Tibial nerve (tissue), 4 donors: ENCODE results near the gene NLRP13. TPM values are rescaled to one million over a fixed set of nuclear protein-coding genes. Genes with fewer than 3 reads are reported as not detected.
"Not testable (repeated sequence)": the region's sequence is repeated elsewhere in the genome, so short reads cannot be mapped to it uniquely, and the experiment has no call there.

Experiments
- DNase-seq, 2 donors: peaks; one replicate each; pipeline ENCODE4 v3.0.0-alpha.2; 2019; ENCODE audit warnings: low spot score in 2 of 2
- H3K27ac ChIP-seq, 4 donors: fragments of 200-600 bp; sonication (generic) in 3 of 4; one replicate each; pipeline ENCODE4 v1.5.1; 2017 to 2019; ENCODE audit warnings: mild to moderate bottlenecking in 1 of 4
- H3K27me3 ChIP-seq, 2 donors: fragments of 200-600 bp; sonication (generic) in 1 of 2; one replicate each; pipeline versions ENCODE4 v1.5.1 to v1.6.0; 2017 to 2019
- H3K36me3 ChIP-seq, 3 donors: fragments of 200-600 bp; sonication (generic); one replicate each; pipeline ENCODE4 v1.5.1; 2018 to 2019
- H3K4me1 ChIP-seq, 4 donors: fragments of 200-600 bp; sonication (generic) in 3 of 4; one replicate each; pipeline ENCODE4 v1.5.1; 2017 to 2019
- H3K4me3 ChIP-seq, 4 donors: fragments of 200-600 bp; sonication (generic) in 3 of 4; one replicate each; pipeline ENCODE4 v1.5.1; 2017 to 2019; ENCODE audit warnings: mild to moderate bottlenecking in 1 of 4, moderate library complexity in 1 of 4
- H3K9me3 ChIP-seq, 4 donors: fragments of 200-600 bp; sonication (generic) in 3 of 4; one replicate each; pipeline ENCODE4 v1.5.1; 2017 to 2019
- EP300 ChIP-seq, 2 donors: sonication (generic); formaldehyde crosslinking; IDR thresholded peaks; one replicate each; pipeline ENCODE4 v1.6.1; 2017; ENCODE audit warnings: antibody characterized with exemption in 2 of 2, mild to moderate bottlenecking in 1 of 2
- POLR2A ChIP-seq, 2 donors: fragments of 450-650 bp; IDR thresholded peaks; one replicate each; pipeline ENCODE4 v1.6.1; 2017; ENCODE audit warnings: antibody characterized with exemption in 2 of 2, mild to moderate bottlenecking in 2 of 2, moderate library complexity in 2 of 2
- WGBS, 2 donors: methylation state at CpG; one replicate each; pipeline ENCODE4 v1.1.5; 2018; 5-methylcytosine and 5-hydroxymethylcytosine counted together
- total RNA-seq, 4 donors: library from RNA; depleted of rRNA; stranded (reverse); fragments of >200 nt; gene quantifications; one replicate each; pipeline ENCODE4 v1.1.0, GENCODE V29; 2016
- TF ChIP-seq, protein P1 (sequence below), 5 experiments: fragments of 200-600 bp in 3 of 5; fragments of 450-650 bp in 2 of 5; sonication (generic) in 3 of 5; IDR thresholded peaks; one replicate each; pipeline ENCODE4 v1.5.1; 2016 to 2019; ENCODE audit warnings: antibody characterized with exemption in 5 of 5, mild to moderate bottlenecking in 3 of 5, moderate library complexity in 2 of 5

NLRP13 gene
- total RNA-seq, 4 donors from 2014 or later: not detected

DNA sequence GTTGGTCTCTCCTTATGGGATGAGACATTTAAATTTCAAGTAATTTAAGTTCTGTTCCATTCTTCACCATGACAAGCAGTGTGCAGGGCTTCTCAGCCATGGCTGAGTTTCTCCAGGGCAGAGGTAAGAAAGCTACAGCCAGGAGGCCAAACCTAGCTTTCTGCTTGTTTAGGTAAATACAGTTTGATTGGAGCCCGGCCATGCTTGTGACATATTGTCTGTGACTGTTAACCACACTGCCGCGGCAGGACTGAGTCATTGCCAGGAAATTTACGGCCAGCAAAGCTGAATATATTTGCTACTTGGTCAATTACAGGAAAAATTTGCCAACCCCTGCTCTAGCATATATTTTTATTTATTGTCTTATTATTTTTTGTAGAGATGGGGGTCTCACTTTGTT is 26.2 kb upstream of the NLRP13 start:
- Histone ChIP-seq H3K4me3 (no peak overlapping the region), H3K36me3 (no peaks in the 10 kb centered on the region), H3K9me3 (peaks cover 0 to 13% (median 0%) of the 10 kb centered on the region in 4 donors), H3K27me3 (no peaks in the 10 kb centered on the region), H3K27ac (no peak overlapping the region), H3K4me1 (no peaks in the 10 kb centered on the region)
- TF ChIP-seq, protein P1, sequence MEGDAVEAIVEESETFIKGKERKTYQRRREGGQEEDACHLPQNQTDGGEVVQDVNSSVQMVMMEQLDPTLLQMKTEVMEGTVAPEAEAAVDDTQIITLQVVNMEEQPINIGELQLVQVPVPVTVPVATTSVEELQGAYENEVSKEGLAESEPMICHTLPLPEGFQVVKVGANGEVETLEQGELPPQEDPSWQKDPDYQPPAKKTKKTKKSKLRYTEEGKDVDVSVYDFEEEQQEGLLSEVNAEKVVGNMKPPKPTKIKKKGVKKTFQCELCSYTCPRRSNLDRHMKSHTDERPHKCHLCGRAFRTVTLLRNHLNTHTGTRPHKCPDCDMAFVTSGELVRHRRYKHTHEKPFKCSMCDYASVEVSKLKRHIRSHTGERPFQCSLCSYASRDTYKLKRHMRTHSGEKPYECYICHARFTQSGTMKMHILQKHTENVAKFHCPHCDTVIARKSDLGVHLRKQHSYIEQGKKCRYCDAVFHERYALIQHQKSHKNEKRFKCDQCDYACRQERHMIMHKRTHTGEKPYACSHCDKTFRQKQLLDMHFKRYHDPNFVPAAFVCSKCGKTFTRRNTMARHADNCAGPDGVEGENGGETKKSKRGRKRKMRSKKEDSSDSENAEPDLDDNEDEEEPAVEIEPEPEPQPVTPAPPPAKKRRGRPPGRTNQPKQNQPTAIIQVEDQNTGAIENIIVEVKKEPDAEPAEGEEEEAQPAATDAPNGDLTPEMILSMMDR (IDR thresholded peaks at IDR 0.05): no peak
- no peak for TF ChIP-seq EP300 (IDR thresholded peaks at IDR 0.05)
- TF ChIP-seq POLR2A (IDR thresholded peaks at IDR 0.05): no peak
- DNase-seq: no peak
- 72 to 92% methylated on average over 4 of the region's 4 CpGs for WGBS, 2 donors

DNA sequence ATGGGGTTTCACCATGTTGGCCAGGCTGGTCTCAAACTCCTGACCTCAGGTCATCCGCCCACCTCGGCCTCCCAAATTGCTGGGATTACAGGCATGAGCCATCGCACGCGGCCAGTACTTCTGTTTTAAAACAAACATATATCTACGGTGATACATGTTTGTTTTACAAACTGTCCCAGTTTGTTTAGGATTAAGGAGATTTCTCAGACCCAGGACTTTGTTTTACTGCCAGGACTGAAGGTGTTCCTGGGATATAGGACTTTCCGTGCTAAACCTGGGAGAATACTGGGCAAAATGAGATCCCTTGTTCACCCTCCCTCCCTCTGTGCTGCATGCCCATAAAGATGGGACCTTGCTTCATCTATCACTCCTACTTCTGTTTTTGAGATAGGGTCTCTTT is 24.3 kb upstream of the NLRP13 start:
- no peak for TF ChIP-seq EP300 (IDR thresholded peaks at IDR 0.05)
- TF ChIP-seq, protein P1 (IDR thresholded peaks at IDR 0.05): no peak
- TF ChIP-seq POLR2A (IDR thresholded peaks at IDR 0.05): no peak
- Histone ChIP-seq H3K4me3 (no peak overlapping the region), H3K9me3 (peaks cover 0 to 29% (median 0%) of the 10 kb centered on the region in 4 donors), H3K27me3 (no peaks in the 10 kb centered on the region), H3K27ac (no peak overlapping the region), H3K4me1 (no peaks in the 10 kb centered on the region), H3K36me3 (no peaks in the 10 kb centered on the region)
- WGBS, 2 donors: 91 to 94% methylated on average over 7 of the region's 7 CpGs
- DNase-seq: no peak

DNA sequence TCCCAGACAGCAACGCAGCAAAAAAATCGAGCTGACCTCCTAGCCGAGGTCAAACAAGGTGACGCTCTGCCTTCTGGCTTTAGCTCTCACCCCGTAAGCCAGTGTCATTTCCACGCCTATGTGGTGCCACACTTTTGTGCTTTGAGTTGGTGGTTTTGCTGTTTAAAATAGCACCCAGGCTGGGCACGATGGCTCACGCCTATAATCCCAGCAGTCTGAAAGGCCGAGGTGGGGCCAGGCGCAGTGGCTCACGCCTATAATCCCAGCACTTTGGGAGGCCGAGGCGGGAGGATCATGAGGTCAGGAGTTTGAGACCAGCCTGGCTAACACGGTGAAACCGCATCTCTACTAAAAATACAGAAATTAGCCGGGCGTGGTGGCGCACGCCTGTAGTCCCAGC is 18.4 kb upstream of the NLRP13 start:
- 92% methylated on average over 18 to 19 of the region's 19 CpGs for WGBS, 2 donors
- DNase-seq: not testable (repeated sequence)

DNA sequence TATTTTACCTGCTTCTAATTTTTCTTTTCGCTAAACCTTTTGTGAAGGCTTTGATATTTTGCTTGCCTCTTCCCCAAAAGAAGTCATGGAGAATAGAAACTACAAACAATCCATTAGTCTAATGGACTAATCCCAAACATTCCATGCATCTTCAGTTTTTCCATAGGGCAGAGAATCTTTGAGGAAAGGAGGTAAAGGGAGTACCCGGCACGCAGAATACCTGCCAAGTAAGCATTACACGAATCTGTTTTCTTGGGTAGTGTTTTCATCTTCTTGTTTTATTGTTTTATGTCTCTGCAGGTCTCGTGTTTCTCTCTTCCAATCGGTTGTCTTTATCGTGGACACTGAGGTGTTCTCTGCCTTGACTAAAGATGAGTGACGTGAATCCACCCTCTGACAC is 15.4 kb upstream of the NLRP13 start, which contains the start of gene NLRP8:
Gene NLRP8 (plus strand): TSS at position 301 of the 400 bp plus-strand sequence.
- Histone ChIP-seq H3K36me3 (no peaks in the 10 kb centered on the region), H3K4me3 (no peak within 1 kb of the TSS), H3K27ac (no peak within 1 kb of the TSS), H3K27me3 (no peaks in the 10 kb centered on the region), H3K4me1 (no peaks in the 10 kb centered on the region), H3K9me3 (peaks cover 0 to 61% (median 1%) of the 10 kb centered on the region in 4 donors)
- TF ChIP-seq POLR2A (IDR thresholded peaks at IDR 0.05) (no peak), EP300 (IDR thresholded peaks at IDR 0.05) (no peak)
- TF ChIP-seq, protein P1 (IDR thresholded peaks at IDR 0.05): no peak
- WGBS, 2 donors: 80 to 81% methylated on average over 8 of the region's 8 CpGs
- DNase-seq: no peak

More for the DNA sequence above, 18.4 kb upstream of the NLRP13 start:
- not testable (repeated sequence) for H3K4me3 ChIP-seq, H3K27me3 ChIP-seq, H3K27ac ChIP-seq, H3K36me3 ChIP-seq, H3K4me1 ChIP-seq
- H3K9me3 ChIP-seq: peaks cover 0 to 66% (median 1%) of the 10 kb centered on the region in 4 donors

DNA sequence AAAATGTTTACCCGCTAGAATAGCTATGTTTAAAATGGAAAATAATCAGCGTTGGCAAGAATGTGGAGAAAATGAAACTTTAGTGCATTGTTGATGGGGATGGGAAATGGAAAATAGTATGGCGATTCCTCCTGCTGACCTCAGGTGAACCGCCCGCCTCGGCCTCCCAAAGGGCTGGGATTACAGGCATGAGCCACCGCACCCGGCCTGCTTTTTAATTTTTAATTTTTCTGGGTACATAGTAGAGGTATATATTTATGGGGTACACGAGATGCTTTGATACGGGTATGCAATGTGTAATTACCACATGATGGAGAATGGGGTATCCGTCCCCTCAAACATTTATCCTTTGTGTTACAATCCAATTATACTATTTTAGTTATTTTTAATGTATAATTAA is 8.2 kb upstream of the NLRP13 start:
- no peak for DNase-seq
- 89 to 90% methylated on average over 11 of the region's 11 CpGs for WGBS, 2 donors
- no peaks in the 10 kb centered on the region for H3K27me3 ChIP-seq
- peaks cover 0 to 38% (median 0%) of the 10 kb centered on the region in 4 donors for H3K9me3 ChIP-seq
- H3K4me1 ChIP-seq: no peaks in the 10 kb centered on the region
- TF ChIP-seq, protein P1 (IDR thresholded peaks at IDR 0.05): no peak
- no peak for TF ChIP-seq EP300 (IDR thresholded peaks at IDR 0.05)
- no peak for TF ChIP-seq POLR2A (IDR thresholded peaks at IDR 0.05)
- no peak overlapping the region for H3K4me3 ChIP-seq
- H3K27ac ChIP-seq: no peak overlapping the region
- no peaks in the 10 kb centered on the region for H3K36me3 ChIP-seq

DNA sequence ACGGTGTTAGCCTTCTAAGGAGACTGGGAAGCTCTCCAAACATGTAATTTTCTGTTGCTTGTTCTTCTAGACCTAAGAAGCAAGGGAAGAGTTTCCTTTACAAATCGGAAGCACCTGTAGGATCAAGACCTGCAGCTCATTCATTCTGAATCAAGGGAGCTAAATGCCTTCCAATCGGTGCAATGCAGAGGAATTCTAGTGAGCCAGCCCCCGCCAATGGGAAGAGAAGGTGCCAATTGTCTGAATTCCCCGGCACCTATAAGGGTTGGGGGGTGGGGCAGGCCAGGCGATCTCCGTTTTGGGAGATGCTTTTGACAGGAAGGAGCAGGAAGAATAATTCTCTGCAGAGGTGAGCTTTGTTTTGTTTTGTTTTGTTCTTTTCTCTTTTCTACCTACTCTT is 7.1 kb upstream of the NLRP13 start:
- Histone ChIP-seq H3K4me3 (no peak overlapping the region), H3K27me3 (no peaks in the 10 kb centered on the region), H3K36me3 (no peaks in the 10 kb centered on the region), H3K4me1 (no peaks in the 10 kb centered on the region), H3K9me3 (peaks cover 0 to 47% (median 0%) of the 10 kb centered on the region in 4 donors), H3K27ac (no peak overlapping the region)
- 65 to 72% methylated on average over 7 of the region's 7 CpGs for WGBS, 2 donors
- no peak for TF ChIP-seq POLR2A (IDR thresholded peaks at IDR 0.05)
- TF ChIP-seq, protein P1 (IDR thresholded peaks at IDR 0.05): no peak
- no peak for TF ChIP-seq EP300 (IDR thresholded peaks at IDR 0.05)
- no peak for DNase-seq
